Testis (tissue), 3 donors: ENCODE data around the gene CIPC. TPM values are rescaled to one million over a fixed set of nuclear protein-coding genes. Genes with fewer than 3 reads are reported as not detected.

Experiments used
- DNase-seq: peaks from one replicate; pipeline ENCODE4 v3.0.0-alpha.2; 2019
- H3K27ac ChIP-seq, 2 donors: fragments of 200-600 bp; sonication (generic); one replicate each; pipeline ENCODE4 v1.5.1; 2019
- H3K27me3 ChIP-seq: fragments of 200-600 bp; sonication (generic); one replicate; pipeline ENCODE4 v1.5.1; 2019
- H3K36me3 ChIP-seq: fragments of 200-600 bp; sonication (generic); one replicate; pipeline ENCODE4 v1.5.1; 2017; ENCODE audit warnings: low read depth; ENCODE audit errors: missing control alignments
- H3K4me1 ChIP-seq: fragments of 200-600 bp; sonication (generic); one replicate; pipeline ENCODE4 v1.5.1; 2019
- H3K4me3 ChIP-seq, 2 donors: fragments of 200-600 bp; sonication (generic); one replicate each; pipeline ENCODE4 v1.5.1; 2017 to 2019
- H3K9me3 ChIP-seq: fragments of 200-600 bp; sonication (generic); one replicate; pipeline ENCODE4 v1.5.1; 2017
- POLR2A ChIP-seq: fragments of 450-650 bp; IDR thresholded peaks from one replicate; pipeline ENCODE4 v1.6.1; 2017; ENCODE audit warnings: antibody characterized with exemption, mild to moderate bottlenecking, moderate library complexity
- WGBS, 2 donors: methylation state at CpG; one replicate each; pipeline ENCODE4 v1.1.5; 2018; 5-methylcytosine and 5-hydroxymethylcytosine counted together
- intact Hi-C: fragments of 100-400 bp; cut with DNase I; formaldehyde crosslinking; loops from one replicate; pipeline ENCODE4 v1.15.1; 2023; ENCODE audit warnings: low total_unique reads
- polyA plus RNA-seq: library from polyadenylated mRNA; stranded (reverse); fragments of 350-450 nt; fragmentation: Illumina TruSeq; extraction: RNeasy Lipid Tissue Mini Kit (QIAGEN cat#74804); gene quantifications from one replicate; pipeline ENCODE4 v1.2.3, GENCODE V29; 2014; ENCODE audit warnings: low read depth, low replicate concordance; ENCODE audit not compliant: insufficient read depth
- total RNA-seq, 2 donors: library from RNA; depleted of rRNA; stranded (reverse); fragments of >200 nt; gene quantifications; one replicate each; pipeline ENCODE4 v1.2.3, GENCODE V29; 2016
- TF ChIP-seq, protein P1 (sequence below), 3 experiments: fragments of 450-650 bp in 2 of 3; fragments of 200-600 bp in 1 of 3; sonication (generic) in 1 of 3; IDR thresholded peaks; one replicate each; pipeline ENCODE4 v1.5.1; 2016 to 2019; ENCODE audit warnings: antibody characterized with exemption in 3 of 3, mild to moderate bottlenecking in 2 of 3, moderate library complexity in 1 of 3

The CIPC gene
- total and polyA plus RNA-seq, 3 donors from 2014 or later, result 23.4 to 48.3 (median 44.5) TPM

DNA sequence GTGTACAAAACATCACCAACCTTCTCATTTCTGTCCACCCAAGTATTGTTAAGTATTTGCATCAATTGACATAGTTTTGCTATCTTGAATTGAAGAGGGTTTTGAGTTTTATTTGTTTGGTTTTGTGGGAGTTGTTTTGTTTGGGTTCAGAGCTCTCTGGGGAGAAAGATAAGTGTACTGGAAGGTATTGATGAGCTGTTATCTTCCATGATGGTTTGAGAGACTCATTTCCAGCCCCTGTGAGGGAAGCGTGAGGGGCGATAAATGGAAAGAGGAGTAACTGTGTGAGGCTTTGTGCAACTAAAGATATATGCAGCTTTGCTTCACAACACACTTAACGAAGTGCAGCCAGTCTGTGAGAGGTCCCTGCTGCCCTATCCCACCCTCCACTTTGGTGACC, 15.7 kb upstream of the CIPC start:
- Histone ChIP-seq H3K4me3 (no peak overlapping the region), H3K9me3 (no peaks in the 10 kb centered on the region), H3K27ac (no peak overlapping the region), H3K27me3 (no peaks in the 10 kb centered on the region), H3K36me3 (no peaks in the 10 kb centered on the region), H3K4me1 (peaks cover 4% of the 10 kb centered on the region)
- WGBS, 2 donors, result 83 to 88% methylated on average over 3 of the region's 3 CpGs
- intact Hi-C loops, result no loop called here
- DNase-seq, result no peak
- TF ChIP-seq POLR2A, result no peak
- TF ChIP-seq, protein P1, sequence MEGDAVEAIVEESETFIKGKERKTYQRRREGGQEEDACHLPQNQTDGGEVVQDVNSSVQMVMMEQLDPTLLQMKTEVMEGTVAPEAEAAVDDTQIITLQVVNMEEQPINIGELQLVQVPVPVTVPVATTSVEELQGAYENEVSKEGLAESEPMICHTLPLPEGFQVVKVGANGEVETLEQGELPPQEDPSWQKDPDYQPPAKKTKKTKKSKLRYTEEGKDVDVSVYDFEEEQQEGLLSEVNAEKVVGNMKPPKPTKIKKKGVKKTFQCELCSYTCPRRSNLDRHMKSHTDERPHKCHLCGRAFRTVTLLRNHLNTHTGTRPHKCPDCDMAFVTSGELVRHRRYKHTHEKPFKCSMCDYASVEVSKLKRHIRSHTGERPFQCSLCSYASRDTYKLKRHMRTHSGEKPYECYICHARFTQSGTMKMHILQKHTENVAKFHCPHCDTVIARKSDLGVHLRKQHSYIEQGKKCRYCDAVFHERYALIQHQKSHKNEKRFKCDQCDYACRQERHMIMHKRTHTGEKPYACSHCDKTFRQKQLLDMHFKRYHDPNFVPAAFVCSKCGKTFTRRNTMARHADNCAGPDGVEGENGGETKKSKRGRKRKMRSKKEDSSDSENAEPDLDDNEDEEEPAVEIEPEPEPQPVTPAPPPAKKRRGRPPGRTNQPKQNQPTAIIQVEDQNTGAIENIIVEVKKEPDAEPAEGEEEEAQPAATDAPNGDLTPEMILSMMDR (IDR thresholded peaks at IDR 0.05), result no peak

DNA sequence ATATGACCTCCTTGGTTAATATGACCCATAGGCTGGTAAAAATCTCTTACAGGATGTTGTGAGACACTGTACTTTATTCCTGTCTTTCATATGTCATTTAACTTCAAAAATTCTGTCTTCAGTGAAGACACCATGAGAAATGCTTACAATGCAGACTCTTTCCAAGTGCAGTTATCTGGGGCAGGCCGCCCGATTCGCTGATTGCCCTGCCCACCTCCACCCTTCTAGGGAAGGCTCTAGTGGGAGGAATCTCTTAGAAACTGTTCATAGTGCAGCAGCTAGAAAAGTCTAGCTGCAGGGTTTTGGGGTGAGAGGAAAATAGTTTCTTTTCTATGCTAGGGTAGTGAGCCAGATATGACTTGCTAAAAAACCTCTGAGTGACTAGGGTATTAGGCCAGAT, 15.0 kb upstream of the CIPC start:
- intact Hi-C loops, result no loop called here
- no peak for DNase-seq
- H3K9me3 ChIP-seq, result no peaks in the 10 kb centered on the region
- no peak overlapping the region for H3K4me3 ChIP-seq
- 66 to 72% methylated on average over 3 of the region's 3 CpGs for WGBS, 2 donors
- no peaks in the 10 kb centered on the region for H3K36me3 ChIP-seq
- peaks cover 4% of the 10 kb centered on the region for H3K4me1 ChIP-seq
- TF ChIP-seq POLR2A, result no peak
- TF ChIP-seq, protein P1 (IDR thresholded peaks at IDR 0.05), result no peak
- H3K27me3 ChIP-seq, result no peaks in the 10 kb centered on the region
- no peak overlapping the region for H3K27ac ChIP-seq

DNA sequence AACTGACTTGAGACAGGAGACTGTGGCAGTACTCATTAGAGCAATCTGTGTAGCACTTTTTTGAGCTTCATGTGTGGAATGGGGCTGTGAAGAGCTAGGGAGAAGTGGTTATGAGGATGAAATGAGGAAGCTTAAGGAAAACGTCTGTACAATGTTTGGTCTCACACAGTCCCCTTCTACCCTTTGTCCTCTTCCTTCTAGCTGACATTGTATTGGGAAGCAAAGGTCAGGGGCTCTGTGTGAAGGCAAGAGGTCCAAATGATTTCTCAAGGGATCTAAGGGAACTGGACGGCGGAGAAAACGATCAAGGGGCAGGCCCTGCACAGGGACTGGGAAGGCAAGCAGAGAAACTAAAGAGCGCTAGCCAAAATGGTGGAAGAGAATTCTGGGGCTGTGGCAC, 13.1 kb upstream of the CIPC start:
- 72 to 77% methylated on average over 5 of the region's 5 CpGs for WGBS, 2 donors

DNA sequence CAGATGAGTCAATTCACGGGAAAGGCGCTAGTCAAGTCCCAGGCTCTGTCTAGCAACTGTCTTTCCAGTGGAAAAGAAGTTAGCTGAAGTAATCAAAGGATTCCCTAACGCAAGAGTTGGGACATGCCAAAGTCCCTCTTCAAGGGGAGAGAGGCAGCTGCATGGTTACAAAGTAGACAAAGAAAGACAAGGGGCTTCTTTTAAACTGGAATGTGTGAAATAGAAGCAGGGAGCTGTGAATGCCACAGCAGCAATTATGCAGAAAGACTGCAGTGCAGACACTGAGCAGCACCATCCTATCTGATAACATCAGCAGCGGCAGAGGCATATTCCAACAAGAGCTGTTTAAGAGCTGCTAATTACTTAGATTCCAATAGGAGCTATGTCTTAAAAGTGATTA, 12.5 kb upstream of the CIPC start:
- DNase-seq, result no peak
- Histone ChIP-seq H3K36me3 (no peaks in the 10 kb centered on the region), H3K27me3 (no peaks in the 10 kb centered on the region), H3K4me1 (peaks cover 4% of the 10 kb centered on the region), H3K4me3 (no peak overlapping the region), H3K9me3 (no peaks in the 10 kb centered on the region), H3K27ac (no peak overlapping the region)
- intact Hi-C loops, result no loop called here
- TF ChIP-seq, protein P1 (IDR thresholded peaks at IDR 0.05), result no peak
- TF ChIP-seq POLR2A, result no peak
- WGBS, 2 donors, result 63 to 65% methylated on average over 4 of the region's 4 CpGs

More for the DNA sequence above, 13.1 kb upstream of the CIPC start:
- intact Hi-C loops, result no loop called here
- Histone ChIP-seq H3K4me3 (no peak overlapping the region), H3K9me3 (no peaks in the 10 kb centered on the region), H3K4me1 (peaks cover 4% of the 10 kb centered on the region), H3K36me3 (no peaks in the 10 kb centered on the region), H3K27me3 (no peaks in the 10 kb centered on the region), H3K27ac (no peak overlapping the region)
- DNase-seq, result no peak
- TF ChIP-seq, protein P1 (IDR thresholded peaks at IDR 0.05), result no peak
- no peak for TF ChIP-seq POLR2A

DNA sequence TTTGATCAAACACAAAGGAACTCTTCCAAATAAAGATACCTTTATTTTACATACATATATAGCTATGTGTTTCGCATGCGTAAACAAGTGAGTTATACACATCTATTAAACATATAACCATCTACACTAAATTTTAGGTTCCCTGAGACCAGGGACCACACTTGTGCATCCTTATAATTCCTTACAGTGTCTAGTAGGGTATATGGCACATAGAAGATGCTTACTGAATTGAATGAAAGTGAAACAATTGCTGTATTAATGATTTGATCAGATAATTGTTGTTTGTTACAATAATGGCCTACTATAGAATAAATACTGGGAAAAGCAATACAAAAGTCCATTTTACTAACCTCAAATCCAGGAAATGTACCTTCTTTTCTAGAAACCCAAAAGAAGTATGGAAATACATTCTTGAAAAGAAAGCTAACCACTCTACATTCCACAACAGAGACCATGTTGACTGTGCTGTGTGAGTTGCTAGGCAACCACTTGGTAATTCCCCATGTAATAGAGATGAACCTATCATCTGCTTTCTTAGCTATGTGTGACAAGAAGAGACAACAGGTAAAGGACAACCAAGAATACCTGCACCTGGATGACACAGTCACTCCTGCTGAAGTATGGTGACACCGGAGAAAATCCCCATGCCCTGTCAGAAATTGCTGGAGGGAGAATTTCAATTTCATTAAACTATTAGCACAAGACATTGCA, 11.9 kb upstream of the CIPC start:
- no peaks in the 10 kb centered on the region for H3K9me3 ChIP-seq
- 94 to 97% methylated on average over 3 of the region's 3 CpGs for WGBS, 2 donors
- H3K36me3 ChIP-seq, result no peaks in the 10 kb centered on the region
- no peak overlapping the region for H3K27ac ChIP-seq
- DNase-seq, result no peak
- no peaks in the 10 kb centered on the region for H3K27me3 ChIP-seq
- intact Hi-C loops, result no loop called here
- H3K4me1 ChIP-seq, result peaks cover 4% of the 10 kb centered on the region
- TF ChIP-seq POLR2A, result no peak
- TF ChIP-seq, protein P1 (IDR thresholded peaks at IDR 0.05), result no peak
- no peak overlapping the region for H3K4me3 ChIP-seq
